GM19099 (cell line): ENCODE data around the gene AHSG.

Source experiments
- POLR2A ChIP-seq: IDR thresholded peaks from 3 replicates; pipeline ENCODE4 v1.6.1; 2011; ENCODE audit warnings: low read depth; ENCODE audit not compliant: insufficient read length; ENCODE audit errors: extremely low read depth

AHSG gene

GRCh38 chr3:186589121-186589520 lies 23.7 kb upstream of the AHSG start:
- TF ChIP-seq POLR2A, result no peak

GRCh38 chr3:186589856-186590579 lies 22.8 kb upstream of the AHSG start:
- TF ChIP-seq POLR2A, result no peak

GRCh38 chr3:186590580-186591295 lies 22.1 kb upstream of the AHSG start:
- TF ChIP-seq POLR2A, result no peak

GRCh38 chr3:186592682-186593081 lies 20.2 kb upstream of the AHSG start:
- TF ChIP-seq POLR2A, result no peak

- no peak for TF ChIP-seq POLR2A
These were observed 19.0 kb upstream of the AHSG start for GRCh38 chr3:186593862-186594261.

- no peak for TF ChIP-seq POLR2A
These were observed 18.2 kb upstream of the AHSG start for GRCh38 chr3:186594591-186595113.

- no peak for TF ChIP-seq POLR2A
These were observed 16.1 kb upstream of the AHSG start for GRCh38 chr3:186596568-186597287.

- no peak for TF ChIP-seq POLR2A
These were observed 14.6 kb upstream of the AHSG start for GRCh38 chr3:186598108-186598784.

- TF ChIP-seq POLR2A, result no peak
These were observed 14.1 kb upstream of the AHSG start for GRCh38 chr3:186598794-186599141.

- no peak for TF ChIP-seq POLR2A
These were observed 13.6 kb upstream of the AHSG start for GRCh38 chr3:186599142-186599784.

- TF ChIP-seq POLR2A, result no peak
These were observed 13.1 kb upstream of the AHSG start for GRCh38 chr3:186599785-186600166.

- no peak for TF ChIP-seq POLR2A
These were observed 12.0 kb upstream of the AHSG start for GRCh38 chr3:186600896-186601295.

- no peak for TF ChIP-seq POLR2A
These were observed 9.7 kb upstream of the AHSG start for GRCh38 chr3:186603159-186603558.

- no peak for TF ChIP-seq POLR2A
These were observed 7.8 kb upstream of the AHSG start for GRCh38 chr3:186605078-186605477.
